K562 (cell line): ENCODE measurements around the gene SEC31A. TPM values are rescaled to one million over a fixed set of nuclear protein-coding genes. Genes with fewer than 3 reads are reported as not detected.

Source experiments
- ATAC-seq: fragments of 200-7000 bp; cut with Tn5 transposase; 3 replicates; pipeline ENCODE4 v1.9.1; 2020; ENCODE audit warnings: moderate library complexity
- BruUV-seq: library from RNA; stranded (reverse); fragments of 400-500 nt; replicated peaks from 2 replicates; lab custom pipeline; 2021; lab: Mats Ljungman, UMichigan
- CTCF ChIA-PET: fragments of 300-600 bp; formaldehyde crosslinking; extraction: SDS; loops from one replicate; lab custom pipeline; 2021; ENCODE audit warnings: low intra/inter-chr PET ratio; lab: Yijun Ruan, JAX
- POLR2A ChIA-PET: fragments of 300-600, 350-650 bp; sonication (Branson Sonifier 250); formaldehyde crosslinking; extraction: SDS; loops from one replicate; lab custom pipeline; 2021; ENCODE audit warnings: antibody characterized with exemption, inconsistent platforms; lab: Yijun Ruan, JAX
- DNase-seq, 4 experiments: peaks; one replicate each; pipeline versions ENCODE4 v3.0.0 to v3.0.0-alpha.2; 2011 to 2018; ENCODE audit warnings: low spot score in 3 of 4, mixed read lengths in 3 of 4; ENCODE audit errors: extremely low read depth in 1 of 4
- FAIRE-seq: peaks from 2 replicates; lab custom pipeline; 2011; peaks lifted over from hg19 to GRCh38; lab: Jason Lieb, UNC
- H2AFZ ChIP-seq: 2 replicates; pipeline ENCODE4 v1.6.0; 2011; ENCODE audit warnings: low read depth, low read length, control low read depth, inconsistent platforms
- H3K27ac ChIP-seq: fragments of 200-600 bp; 3 replicates; pipeline ENCODE4 v1.8.0; 2011; ENCODE audit warnings: low read depth, mild to moderate bottlenecking, control low read depth, inconsistent platforms, low read length, moderate library complexity, mixed read lengths; ENCODE audit errors: extremely low read depth
- H3K27me3 ChIP-seq, 2 experiments: fragments of 300-600 bp in 1 of 2; 2 replicates in 1 of 2; 3 replicates in 1 of 2; pipeline versions ENCODE4 v1.6.0 to v1.8.0; 2011; ENCODE audit warnings: inconsistent platforms in 2 of 2, low read length in 2 of 2, mild to moderate bottlenecking in 1 of 2, mixed read lengths in 1 of 2, moderate library complexity in 1 of 2; ENCODE audit not compliant: control insufficient read depth in 2 of 2, insufficient read depth in 2 of 2
- H3K36me3 ChIP-seq: fragments of 300-600 bp; 3 replicates; pipeline ENCODE4 v1.8.0; 2011; ENCODE audit warnings: mild to moderate bottlenecking, low read length, inconsistent platforms; ENCODE audit not compliant: control insufficient read depth, insufficient read depth
- H3K4me1 ChIP-seq, 2 experiments: fragments of 200-600 bp in 1 of 2; replicated peaks in 1 of 2; 2 replicates in 1 of 2; 3 replicates in 1 of 2; pipeline versions ENCODE4 v1.5.1 to v1.8.0; 2011; ENCODE audit warnings: inconsistent platforms in 2 of 2, low read length in 2 of 2, mild to moderate bottlenecking in 1 of 2, mixed read lengths in 1 of 2, moderate library complexity in 1 of 2; ENCODE audit not compliant: control insufficient read depth in 2 of 2, insufficient read depth in 2 of 2
- H3K4me2 ChIP-seq: 2 replicates; pipeline ENCODE4 v1.6.1; 2011; ENCODE audit warnings: low read length, control low read depth, inconsistent platforms, mixed read lengths; ENCODE audit not compliant: insufficient read depth
- H3K4me3 ChIP-seq: fragments of 200-600 bp; sonication (generic), shearing (Covaris generic); 2 replicates; pipeline ENCODE4 v1.5.1; 2016; ENCODE audit warnings: control low read depth, inconsistent platforms
- H3K79me2 ChIP-seq: fragments of 200-600 bp; 3 replicates; pipeline ENCODE4 v1.8.0; 2011; ENCODE audit warnings: low read length, inconsistent platforms; ENCODE audit not compliant: control insufficient read depth, insufficient read depth
- H3K9ac ChIP-seq, 2 experiments: 2 replicates each; pipeline versions ENCODE4 v1.6.0 to v1.6.1; 2011; ENCODE audit warnings: low read depth in 2 of 2, low read length in 2 of 2, control low read depth in 1 of 2, inconsistent platforms in 1 of 2, mild to moderate bottlenecking in 1 of 2, mixed read lengths in 1 of 2; ENCODE audit not compliant: insufficient read depth in 1 of 2
- H3K9me1 ChIP-seq: one replicate; pipeline ENCODE4 v1.6.0; 2011; ENCODE audit warnings: inconsistent platforms, mild to moderate bottlenecking, low read length, moderate library complexity; ENCODE audit not compliant: control insufficient read depth, insufficient read depth
- H3K9me3 ChIP-seq: replicated peaks from 2 replicates; pipeline ENCODE4 v1.5.1; 2011; ENCODE audit warnings: low read depth, low read length, inconsistent platforms; ENCODE audit not compliant: control insufficient read depth, insufficient read depth
- H4K20me1 ChIP-seq: replicated peaks from 2 replicates; pipeline ENCODE4 v1.6.1; 2011; ENCODE audit warnings: low read length, inconsistent platforms, mixed read lengths; ENCODE audit not compliant: control insufficient read depth, insufficient read depth
- BRD4 ChIP-seq: fragments of 200-600 bp; sonication (generic); IDR thresholded peaks from 2 replicates; pipeline ENCODE4 v1.6.1; 2017; ENCODE audit warnings: inconsistent platforms
- CCAR2 ChIP-seq: fragments of 200-400 bp; formaldehyde crosslinking; IDR thresholded peaks from 2 replicates; pipeline ENCODE4 v1.6.1; 2017; ENCODE audit warnings: mild to moderate bottlenecking, low read depth, low read length
- ESRRA ChIP-seq: fragments of 450-650 bp; IDR thresholded peaks from 2 replicates; pipeline ENCODE4 v1.6.1; 2014; ENCODE audit warnings: low read depth, mild to moderate bottlenecking, moderate library complexity, borderline replicate concordance
- FOSL1 ChIP-seq: fragments of 200-800 bp; sonication (Bioruptor generic); conservative IDR thresholded peaks from 2 replicates; pipeline ENCODE4 v1.6.1; 2016; ENCODE audit warnings: missing genetic modification characterization, missing compliant biosample characterization
- FOXA3 ChIP-seq, 2 experiments: fragments of 450-650 bp in 1 of 2; sonication (generic) in 1 of 2; formaldehyde crosslinking; IDR thresholded peaks in 1 of 2; conservative IDR thresholded peaks in 1 of 2; 2 replicates each; pipeline versions ENCODE4 v1.4.0 to v1.8.0; 2020 to 2022; ENCODE audit warnings: mild to moderate bottlenecking in 2 of 2, missing genetic modification reagents in 1 of 2
- HDGF ChIP-seq: fragments of 450-650 bp; IDR thresholded peaks from 2 replicates; pipeline ENCODE4 v1.6.1; 2016
- KHSRP ChIP-seq: fragments of 450-650 bp; IDR thresholded peaks from 2 replicates; pipeline ENCODE4 v1.6.1; 2017
- MECOM ChIP-seq: fragments of 250-450 bp; sonication (Bioruptor Pico); IDR thresholded peaks from 2 replicates; pipeline ENCODE4 v1.8.0; 2022; ENCODE audit warnings: inconsistent platforms
- SAFB ChIP-seq: fragments of 200-400 bp; formaldehyde crosslinking; IDR thresholded peaks from 2 replicates; pipeline ENCODE4 v1.6.1; 2017; ENCODE audit warnings: low read depth, low read length, borderline replicate concordance
- TRIM28 ChIP-seq: fragments of 450-650 bp; IDR thresholded peaks from 2 replicates; pipeline ENCODE4 v1.6.1; 2017
- U2AF1 ChIP-seq: fragments of 200-400 bp; formaldehyde crosslinking; optimal IDR thresholded peaks from 2 replicates; pipeline ENCODE3; 2017; ENCODE audit warnings: mild to moderate bottlenecking, low read depth, low read length, moderate library complexity
- ZNF146 ChIP-seq: IDR thresholded peaks from one replicate; pipeline ENCODE4 v1.6.1; 2018; ENCODE audit warnings: missing compliant biosample characterization; ENCODE audit not compliant: unreplicated experiment
- WGBS: fragments of 100-300 bp; shearing (Covaris generic); methylation state at CpG from one replicate; pipeline ENCODE4 v1.1.6; 2016; ENCODE audit warnings: low coverage, mixed read lengths; ENCODE audit not compliant: insufficient coverage; ENCODE audit errors: missing lambda C conversion rate; 5-methylcytosine and 5-hydroxymethylcytosine counted together
- in situ Hi-C: fragments of 300-500 bp; cut with MboI; formaldehyde crosslinking; loops from 4 replicates; pipeline ENCODE4 v1.15.0; 2018; ENCODE audit warnings: inconsistent platforms, mixed read lengths
- intact Hi-C: fragments of 100-400 bp; cut with micrococcal nuclease; formaldehyde crosslinking; loops from 2 replicates; pipeline ENCODE4 v1.14.2; 2022
- polyA plus RNA-seq, 8 experiments: library from polyadenylated mRNA; depleted of rRNA in 4 of 8; stranded (reverse) in 5 of 8; unstranded in 3 of 8; fragments of >200 nt; fragmentation: Nextera tagmentation in 2 of 8; fragmentation: Illumina TruSeq in 1 of 8; extraction: Ambion mirVana in 2 of 8; extraction: Trizol in 1 of 8; gene quantifications; 2 replicates each; pipeline versions ENCODE4 v1.2.1 to v1.2.3, GENCODE V29; 2011 to 2014; ENCODE audit warnings: inconsistent platforms in 1 of 8, missing spikeins in 1 of 8
- total RNA-seq, 7 experiments: library from RNA; depleted of rRNA in 6 of 7; stranded (reverse); fragments of >200 nt in 6 of 7; fragmentation: Illumina TruSeq in 2 of 7; extraction: Trizol in 2 of 7; gene quantifications; 2 replicates each; pipeline versions ENCODE4 v1.2.1 to v1.2.3, GENCODE V29; 2011 to 2021; ENCODE audit warnings: low replicate concordance in 1 of 7
- TF ChIP-seq, protein P1 (sequence below): fragments of 250-450 bp; sonication (Bioruptor Pico); IDR thresholded peaks from 2 replicates; pipeline ENCODE4 v1.8.0; 2021; ENCODE audit warnings: mild to moderate bottlenecking, moderate library complexity
- TF ChIP-seq, protein P2 (sequence below): sonication (generic); formaldehyde crosslinking; IDR thresholded peaks from 2 replicates; pipeline ENCODE4 v1.8.0; 2022; ENCODE audit warnings: missing genetic modification reagents, mild to moderate bottlenecking, borderline replicate concordance

Gene SEC31A
- total and polyA plus RNA-seq, 9 of the 15 experiments (the other 6 are each of a cell fraction or from before 2014, with no cell fraction given) = 78.9 to 241 (median 173) TPM

DNA sequence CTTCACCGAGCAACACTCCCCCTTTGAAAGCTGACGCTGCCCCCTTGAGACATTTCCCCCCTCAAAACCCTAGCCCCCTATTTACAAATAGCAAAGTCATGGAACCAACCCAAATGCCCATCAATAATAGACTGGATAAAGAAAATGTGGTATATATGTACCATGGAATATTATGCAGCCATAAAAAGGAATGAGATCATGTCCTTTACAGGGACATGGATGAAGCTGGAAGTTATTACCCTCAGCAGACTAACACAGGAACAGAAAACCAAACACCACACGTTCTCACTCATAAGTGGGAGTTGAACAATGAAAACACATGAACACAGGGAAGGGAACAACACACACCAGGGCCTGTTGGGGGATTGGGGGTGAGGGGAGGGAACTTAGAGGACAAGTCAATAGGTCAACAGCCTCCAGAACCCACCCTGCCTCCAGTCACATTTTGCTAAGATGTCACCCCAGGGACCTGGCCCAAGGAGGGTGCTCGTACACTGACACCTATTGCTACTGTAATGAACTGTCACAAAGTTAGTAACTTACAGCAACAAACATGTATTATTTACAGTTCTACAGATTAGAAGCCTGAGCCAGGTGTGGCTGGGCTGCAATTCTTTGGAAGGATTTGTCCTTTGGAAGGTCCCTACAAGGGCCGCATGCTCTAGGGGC, 113.0 kb downstream of the SEC31A start:
- H3K9me1 ChIP-seq = no peaks in the 10 kb centered on the region
- H3K9me3 ChIP-seq = no peaks in the 10 kb centered on the region
- TF ChIP-seq ZNF146 (CRISPR knock-in tag) (peak; percentile 16), SAFB (no peak)
- TF ChIP-seq, all 486 proteins: peak for 1
- H3K79me2 ChIP-seq = no peaks in the 10 kb centered on the region
- peaks cover 10 to 14% of the 10 kb centered on the region in 2 experiments; a peak in 3 of 5 replicates for H3K27me3 ChIP-seq
- no peak overlapping the region for H3K9ac ChIP-seq
- BruUV-seq = no TSS peak
- in situ Hi-C loops = no loop called here
- H2AFZ ChIP-seq = no peak overlapping the region
- WGBS = 21% methylated on average over 5 of the region's 5 CpGs
- ChIA-PET CTCF (no interaction called here), POLR2A (no interaction called here)
- ATAC-seq (no peak), FAIRE-seq (no peak), DNase-seq (no peak)
- H3K4me1 ChIP-seq = peaks cover 0 to 3% of the 10 kb centered on the region in 2 experiments; a peak in 2 of 5 replicates
- intact Hi-C loops = no loop called here
- H3K27ac ChIP-seq = no peak overlapping the region
- H3K4me3 ChIP-seq = no peak overlapping the region
- H3K36me3 ChIP-seq = no peaks in the 10 kb centered on the region
- no peak overlapping the region for H3K4me2 ChIP-seq
- H4K20me1 ChIP-seq = peaks cover 5% of the 10 kb centered on the region; the same call in 1 of the 2 replicates

DNA sequence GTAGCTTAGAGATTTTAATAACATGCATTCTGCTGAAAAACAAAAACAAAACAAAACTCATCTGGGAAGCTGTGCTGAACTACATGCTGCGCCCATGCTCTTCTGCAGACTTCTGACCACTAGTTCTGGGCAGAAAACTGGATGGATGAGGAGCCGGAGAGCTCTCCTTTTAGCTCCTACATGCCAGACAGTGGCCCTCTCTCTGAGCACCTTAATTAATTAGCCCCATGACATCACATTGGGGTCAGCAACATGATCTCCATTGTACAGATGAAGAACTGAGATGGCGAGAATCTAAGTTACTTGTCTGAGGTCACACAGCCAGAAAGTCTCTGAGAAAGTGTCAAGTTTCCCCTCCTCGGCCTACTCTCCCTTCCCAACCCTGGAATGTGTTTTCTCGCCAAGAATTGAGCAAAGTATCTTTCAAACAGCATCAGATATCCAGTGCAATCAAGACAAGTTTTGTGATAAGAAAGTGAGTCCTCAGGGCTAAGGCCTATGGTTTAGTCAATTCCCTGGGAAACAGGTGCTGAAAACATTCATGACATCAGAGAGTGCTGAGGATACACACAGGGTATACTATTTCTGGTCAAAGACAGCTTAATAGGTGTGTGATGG, 113.9 kb downstream of the SEC31A start:
- no TSS peak for BruUV-seq
- 0% methylated on average over 5 of the region's 5 CpGs for WGBS
- H3K27me3 ChIP-seq = peaks cover 9 to 12% of the 10 kb centered on the region in 2 experiments; a peak in 3 of 5 replicates
- ChIA-PET CTCF (no interaction called here), POLR2A (no interaction called here)
- H4K20me1 ChIP-seq = peaks cover 5% of the 10 kb centered on the region; the same call in 1 of the 2 replicates
- H3K36me3 ChIP-seq = no peaks in the 10 kb centered on the region
- DNase-seq = no peak
- H3K79me2 ChIP-seq = no peaks in the 10 kb centered on the region
- no peaks in the 10 kb centered on the region for H3K9me1 ChIP-seq
- H3K27ac ChIP-seq = no peak overlapping the region
- FAIRE-seq = no peak
- H2AFZ ChIP-seq = no peak overlapping the region
- in situ Hi-C loops (no loop called here), intact Hi-C loops (no loop called here)
- ATAC-seq = no peak
- no peak overlapping the region for H3K4me2 ChIP-seq
- peaks cover 0 to 3% of the 10 kb centered on the region in 2 experiments; a peak in 2 of 5 replicates for H3K4me1 ChIP-seq
- no peaks in the 10 kb centered on the region for H3K9me3 ChIP-seq
- no peak overlapping the region for H3K9ac ChIP-seq
- H3K4me3 ChIP-seq = no peak overlapping the region
- TF ChIP-seq, protein P1, sequence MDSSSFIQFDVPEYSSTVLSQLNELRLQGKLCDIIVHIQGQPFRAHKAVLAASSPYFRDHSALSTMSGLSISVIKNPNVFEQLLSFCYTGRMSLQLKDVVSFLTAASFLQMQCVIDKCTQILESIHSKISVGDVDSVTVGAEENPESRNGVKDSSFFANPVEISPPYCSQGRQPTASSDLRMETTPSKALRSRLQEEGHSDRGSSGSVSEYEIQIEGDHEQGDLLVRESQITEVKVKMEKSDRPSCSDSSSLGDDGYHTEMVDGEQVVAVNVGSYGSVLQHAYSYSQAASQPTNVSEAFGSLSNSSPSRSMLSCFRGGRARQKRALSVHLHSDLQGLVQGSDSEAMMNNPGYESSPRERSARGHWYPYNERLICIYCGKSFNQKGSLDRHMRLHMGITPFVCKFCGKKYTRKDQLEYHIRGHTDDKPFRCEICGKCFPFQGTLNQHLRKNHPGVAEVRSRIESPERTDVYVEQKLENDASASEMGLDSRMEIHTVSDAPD (CRISPR knock-in tag) = no peak
- TF ChIP-seq CCAR2 (no peak), FOXA3 (CRISPR knock-in tag; conservative IDR thresholded peaks at IDR 0.05 in 1 of 2, IDR thresholded peaks at IDR 0.05 in 1 of 2) (no peak), ESRRA (no peak), MECOM (no peak), HDGF (no peak), U2AF1 (no peak), TRIM28 (no peak), FOSL1 (tag) (no peak), KHSRP (no peak), BRD4 (no peak)
- TF ChIP-seq, protein P2, sequence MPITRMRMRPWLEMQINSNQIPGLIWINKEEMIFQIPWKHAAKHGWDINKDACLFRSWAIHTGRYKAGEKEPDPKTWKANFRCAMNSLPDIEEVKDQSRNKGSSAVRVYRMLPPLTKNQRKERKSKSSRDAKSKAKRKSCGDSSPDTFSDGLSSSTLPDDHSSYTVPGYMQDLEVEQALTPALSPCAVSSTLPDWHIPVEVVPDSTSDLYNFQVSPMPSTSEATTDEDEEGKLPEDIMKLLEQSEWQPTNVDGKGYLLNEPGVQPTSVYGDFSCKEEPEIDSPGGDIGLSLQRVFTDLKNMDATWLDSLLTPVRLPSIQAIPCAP (CRISPR knock-in tag) = no peak
